ENCODE measurements around the gene MSL1. TPM values are rescaled to one million over a fixed set of nuclear protein-coding genes. Genes with fewer than 3 reads are reported as not detected.

Gene MSL1
- total and polyA plus RNA-seq, 2 of the 13 experiments (the other 11 are each of a cell fraction or from before 2014, with no cell fraction given) = 63.8 to 88.5 TPM

DNA sequence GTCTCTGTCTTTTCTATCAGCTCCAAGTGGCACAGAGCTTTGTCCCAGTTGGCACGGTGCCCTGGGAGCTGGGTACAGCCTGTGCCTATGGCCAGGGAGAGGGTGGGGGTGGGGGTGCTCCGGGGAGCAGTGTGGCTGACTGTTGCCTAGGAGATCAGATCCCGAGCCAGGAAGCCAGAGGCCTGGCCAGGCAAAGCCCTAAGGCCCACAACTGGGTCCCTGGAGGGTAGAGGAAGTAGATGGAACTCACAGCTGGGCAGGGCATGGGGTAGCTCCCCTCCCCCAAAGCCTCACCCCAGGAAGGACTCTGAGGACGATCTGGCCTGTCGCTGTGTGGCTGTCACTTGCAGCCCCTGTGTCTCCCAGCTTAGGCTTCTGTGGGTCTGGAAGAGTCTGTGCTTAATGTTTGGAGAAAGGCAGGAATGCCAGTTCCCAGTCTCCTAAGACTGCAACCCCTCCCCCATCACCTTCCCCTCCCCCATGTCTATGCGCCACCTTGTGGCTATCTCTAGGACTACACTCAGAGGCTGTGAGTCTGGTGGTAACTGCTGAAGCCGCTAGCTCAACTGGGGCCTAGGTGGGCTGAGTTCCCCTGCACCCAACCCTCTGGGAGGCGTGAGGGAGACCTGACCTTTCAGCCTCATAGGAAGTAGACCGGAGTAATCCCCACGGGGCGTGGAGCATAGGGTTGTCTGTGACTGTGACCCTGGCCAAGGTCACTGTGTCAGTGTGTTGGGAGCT lies 46.4 kb upstream of the MSL1 start (continued):
- TF ChIP-seq, protein P1, sequence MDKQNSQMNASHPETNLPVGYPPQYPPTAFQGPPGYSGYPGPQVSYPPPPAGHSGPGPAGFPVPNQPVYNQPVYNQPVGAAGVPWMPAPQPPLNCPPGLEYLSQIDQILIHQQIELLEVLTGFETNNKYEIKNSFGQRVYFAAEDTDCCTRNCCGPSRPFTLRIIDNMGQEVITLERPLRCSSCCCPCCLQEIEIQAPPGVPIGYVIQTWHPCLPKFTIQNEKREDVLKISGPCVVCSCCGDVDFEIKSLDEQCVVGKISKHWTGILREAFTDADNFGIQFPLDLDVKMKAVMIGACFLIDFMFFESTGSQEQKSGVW (CRISPR knock-in tag; IDR thresholded peaks at IDR 0.05; ENCODE audit: borderline replicate concordance) = no peak
- TF ChIP-seq ZNF775 (CRISPR knock-in tag; IDR thresholded peaks at IDR 0.05; ENCODE audit: borderline replicate concordance) (no peak), CENPT (CRISPR knock-in tag; IDR thresholded peaks at IDR 0.05; ENCODE audit: low read depth) (no peak), KLF12 (CRISPR knock-in tag; IDR thresholded peaks at IDR 0.05; ENCODE audit: borderline replicate concordance) (no peak), ZNF264 (CRISPR knock-in tag; IDR thresholded peaks at IDR 0.05) (no peak), MYNN (CRISPR knock-in tag; IDR thresholded peaks at IDR 0.05; ENCODE audit: low read depth) (no peak), NRL (CRISPR knock-in tag; IDR thresholded peaks at IDR 0.05; ENCODE audit: borderline replicate concordance) (peak; percentile 32; the same call in 1 of the 2 replicates), ZNF256 (CRISPR knock-in tag; conservative IDR thresholded peaks at IDR 0.05) (no peak; the same call in 1 of the 2 replicates), ZBTB7B (CRISPR knock-in tag; IDR thresholded peaks at IDR 0.05) (no peak), TEAD3 (CRISPR knock-in tag; optimal IDR thresholded peaks at IDR 0.05; ENCODE audit: borderline replicate concordance) (peak; percentile 56), ZNF446 (CRISPR knock-in tag; IDR thresholded peaks at IDR 0.05) (no peak), KLF16 (CRISPR knock-in tag; IDR thresholded peaks at IDR 0.05) (no peak)
- TF ChIP-seq, protein P2, sequence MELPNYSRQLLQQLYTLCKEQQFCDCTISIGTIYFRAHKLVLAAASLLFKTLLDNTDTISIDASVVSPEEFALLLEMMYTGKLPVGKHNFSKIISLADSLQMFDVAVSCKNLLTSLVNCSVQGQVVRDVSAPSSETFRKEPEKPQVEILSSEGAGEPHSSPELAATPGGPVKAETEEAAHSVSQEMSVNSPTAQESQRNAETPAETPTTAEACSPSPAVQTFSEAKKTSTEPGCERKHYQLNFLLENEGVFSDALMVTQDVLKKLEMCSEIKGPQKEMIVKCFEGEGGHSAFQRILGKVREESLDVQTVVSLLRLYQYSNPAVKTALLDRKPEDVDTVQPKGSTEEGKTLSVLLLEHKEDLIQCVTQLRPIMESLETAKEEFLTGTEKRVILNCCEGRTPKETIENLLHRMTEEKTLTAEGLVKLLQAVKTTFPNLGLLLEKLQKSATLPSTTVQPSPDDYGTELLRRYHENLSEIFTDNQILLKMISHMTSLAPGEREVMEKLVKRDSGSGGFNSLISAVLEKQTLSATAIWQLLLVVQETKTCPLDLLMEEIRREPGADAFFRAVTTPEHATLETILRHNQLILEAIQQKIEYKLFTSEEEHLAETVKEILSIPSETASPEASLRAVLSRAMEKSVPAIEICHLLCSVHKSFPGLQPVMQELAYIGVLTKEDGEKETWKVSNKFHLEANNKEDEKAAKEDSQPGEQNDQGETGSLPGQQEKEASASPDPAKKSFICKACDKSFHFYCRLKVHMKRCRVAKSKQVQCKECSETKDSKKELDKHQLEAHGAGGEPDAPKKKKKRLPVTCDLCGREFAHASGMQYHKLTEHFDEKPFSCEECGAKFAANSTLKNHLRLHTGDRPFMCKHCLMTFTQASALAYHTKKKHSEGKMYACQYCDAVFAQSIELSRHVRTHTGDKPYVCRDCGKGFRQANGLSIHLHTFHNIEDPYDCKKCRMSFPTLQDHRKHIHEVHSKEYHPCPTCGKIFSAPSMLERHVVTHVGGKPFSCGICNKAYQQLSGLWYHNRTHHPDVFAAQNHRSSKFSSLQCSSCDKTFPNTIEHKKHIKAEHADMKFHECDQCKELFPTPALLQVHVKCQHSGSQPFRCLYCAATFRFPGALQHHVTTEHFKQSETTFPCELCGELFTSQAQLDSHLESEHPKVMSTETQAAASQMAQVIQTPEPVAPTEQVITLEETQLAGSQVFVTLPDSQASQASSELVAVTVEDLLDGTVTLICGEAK (IDR thresholded peaks at IDR 0.05) = no peak
- TF ChIP-seq, protein P2 (CRISPR knock-in tag; IDR thresholded peaks at IDR 0.05) = no peak
- TF ChIP-seq, protein P3, sequence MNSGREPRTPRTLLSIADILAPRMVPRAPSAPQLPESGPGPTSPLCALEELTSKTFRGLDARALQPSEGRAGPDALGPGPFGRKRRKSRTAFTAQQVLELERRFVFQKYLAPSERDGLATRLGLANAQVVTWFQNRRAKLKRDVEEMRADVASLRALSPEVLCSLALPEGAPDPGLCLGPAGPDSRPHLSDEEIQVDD (CRISPR knock-in tag; IDR thresholded peaks at IDR 0.05; ENCODE audit: borderline replicate concordance) = 0 out of 2 replicates have a peak, but pooled peaks have one; percentile 16
- TF ChIP-seq, protein P4, sequence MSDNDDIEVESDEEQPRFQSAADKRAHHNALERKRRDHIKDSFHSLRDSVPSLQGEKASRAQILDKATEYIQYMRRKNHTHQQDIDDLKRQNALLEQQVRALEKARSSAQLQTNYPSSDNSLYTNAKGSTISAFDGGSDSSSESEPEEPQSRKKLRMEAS (IDR thresholded peaks at IDR 0.05) = peak; percentile 68; the same call in 1 of the 2 replicates
- TF ChIP-seq, protein P5, sequence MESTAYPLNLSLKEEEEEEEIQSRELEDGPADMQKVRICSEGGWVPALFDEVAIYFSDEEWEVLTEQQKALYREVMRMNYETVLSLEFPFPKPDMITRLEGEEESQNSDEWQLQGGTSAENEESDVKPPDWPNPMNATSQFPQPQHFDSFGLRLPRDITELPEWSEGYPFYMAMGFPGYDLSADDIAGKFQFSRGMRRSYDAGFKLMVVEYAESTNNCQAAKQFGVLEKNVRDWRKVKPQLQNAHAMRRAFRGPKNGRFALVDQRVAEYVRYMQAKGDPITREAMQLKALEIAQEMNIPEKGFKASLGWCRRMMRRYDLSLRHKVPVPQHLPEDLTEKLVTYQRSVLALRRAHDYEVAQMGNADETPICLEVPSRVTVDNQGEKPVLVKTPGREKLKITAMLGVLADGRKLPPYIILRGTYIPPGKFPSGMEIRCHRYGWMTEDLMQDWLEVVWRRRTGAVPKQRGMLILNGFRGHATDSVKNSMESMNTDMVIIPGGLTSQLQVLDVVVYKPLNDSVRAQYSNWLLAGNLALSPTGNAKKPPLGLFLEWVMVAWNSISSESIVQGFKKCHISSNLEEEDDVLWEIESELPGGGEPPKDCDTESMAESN (CRISPR knock-in tag; conservative IDR thresholded peaks at IDR 0.05) = no peak; the same call in 1 of the 2 replicates
